Neuronal stem cell (in vitro differentiated cells): ENCODE measurements around the gene UNKL.

ENCODE experiments used
- DNase-seq: peaks from one replicate; pipeline ENCODE4 v3.0.0-alpha.2; 2013; ENCODE audit warnings: low spot score
- H2AFZ ChIP-seq: one replicate; pipeline ENCODE4 v1.6.1; 2013; ENCODE audit warnings: mild to moderate bottlenecking, low read length, inconsistent platforms
- H2AK5ac ChIP-seq: 2 replicates; pipeline ENCODE4 v1.6.1; 2013; ENCODE audit warnings: low read depth, mild to moderate bottlenecking, inconsistent platforms, low read length, moderate library complexity, mixed read lengths
- H2BK120ac ChIP-seq: 2 replicates; pipeline ENCODE4 v1.6.1; 2013; ENCODE audit warnings: low read depth, mild to moderate bottlenecking, inconsistent platforms, low read length, moderate library complexity, mixed read lengths
- H2BK12ac ChIP-seq: one replicate; pipeline ENCODE4 v1.6.1; 2013; ENCODE audit warnings: low read length, inconsistent platforms
- H2BK15ac ChIP-seq: 2 replicates; pipeline ENCODE4 v1.6.1; 2013; ENCODE audit warnings: mild to moderate bottlenecking, low read length, inconsistent platforms, mixed read lengths
- H2BK5ac ChIP-seq: one replicate; pipeline ENCODE4 v1.6.1; 2013; ENCODE audit warnings: inconsistent platforms, mild to moderate bottlenecking, low read length, moderate library complexity
- H3K14ac ChIP-seq: one replicate; pipeline ENCODE4 v1.6.1; 2013; ENCODE audit warnings: low read length, inconsistent platforms
- H3K18ac ChIP-seq: 2 replicates; pipeline ENCODE4 v1.6.1; 2013; ENCODE audit warnings: low read length, inconsistent platforms
- H3K23ac ChIP-seq: 2 replicates; pipeline ENCODE4 v1.6.1; 2013; ENCODE audit warnings: low read depth, mild to moderate bottlenecking, mixed read lengths, low read length, inconsistent platforms; ENCODE audit not compliant: poor library complexity
- H3K27ac ChIP-seq: replicated peaks from 3 replicates; pipeline ENCODE4 v1.5.1; 2013; ENCODE audit warnings: low read length, inconsistent platforms
- H3K27me3 ChIP-seq, 3 experiments: 2 replicates each; pipeline ENCODE4 v1.6.1; 2013; ENCODE audit warnings: low read length in 3 of 3, mild to moderate bottlenecking in 2 of 3, inconsistent platforms in 1 of 3, low read depth in 1 of 3, mixed read lengths in 1 of 3, moderate library complexity in 1 of 3; ENCODE audit not compliant: control insufficient read depth in 3 of 3, insufficient read depth in 3 of 3
- H3K36me3 ChIP-seq, 2 donors: replicated peaks in 1 of 2; 2 replicates each; pipeline ENCODE4 v1.6.1; 2013; ENCODE audit warnings: low read length in 2 of 2; ENCODE audit not compliant: control insufficient read depth in 2 of 2, insufficient read depth in 2 of 2
- H3K4ac ChIP-seq: 2 replicates; pipeline ENCODE4 v1.6.1; 2013; ENCODE audit warnings: inconsistent platforms, mild to moderate bottlenecking, low read length, moderate library complexity
- H3K4me1 ChIP-seq, 2 donors: 1 replicate in 1 of 2; 2 replicates in 1 of 2; pipeline ENCODE4 v1.6.1; 2013; ENCODE audit warnings: low read length in 2 of 2, low read depth in 1 of 2; ENCODE audit not compliant: control insufficient read depth in 2 of 2, insufficient read depth in 1 of 2
- H3K4me2 ChIP-seq: one replicate; pipeline ENCODE4 v1.6.1; 2013; ENCODE audit warnings: mild to moderate bottlenecking, low read length, inconsistent platforms; ENCODE audit not compliant: insufficient read depth, poor library complexity, severe bottlenecking
- H3K4me3 ChIP-seq, 2 donors: 2 replicates each; pipeline ENCODE4 v1.5.1; 2013; ENCODE audit warnings: low read length in 2 of 2, mild to moderate bottlenecking in 2 of 2, inconsistent platforms in 1 of 2, moderate library complexity in 1 of 2
- H3K79me1 ChIP-seq: one replicate; pipeline ENCODE4 v1.6.1; 2013; ENCODE audit warnings: low read depth, mild to moderate bottlenecking, inconsistent platforms, low read length, moderate library complexity
- H3K9ac ChIP-seq: one replicate; pipeline ENCODE4 v1.6.1; 2013; ENCODE audit warnings: mild to moderate bottlenecking, low read depth, low read length, inconsistent platforms; ENCODE audit not compliant: poor library complexity
- H3K9me3 ChIP-seq, 2 donors: replicated peaks in 1 of 2; 2 replicates each; pipeline versions ENCODE3 to v1.6.1; 2013; ENCODE audit warnings: low read length in 2 of 2, mild to moderate bottlenecking in 2 of 2, inconsistent platforms in 1 of 2, low read depth in 1 of 2, mixed read lengths in 1 of 2, moderate library complexity in 1 of 2; ENCODE audit not compliant: control insufficient read depth in 2 of 2, insufficient read depth in 1 of 2
- H4K8ac ChIP-seq: one replicate; pipeline ENCODE4 v1.6.1; 2013; ENCODE audit warnings: low read depth, mild to moderate bottlenecking, inconsistent platforms, low read length, moderate library complexity
- H4K91ac ChIP-seq: one replicate; pipeline ENCODE4 v1.6.1; 2013; ENCODE audit warnings: low read length, low read depth, mild to moderate bottlenecking, inconsistent platforms; ENCODE audit not compliant: poor library complexity
- WGBS, 2 donors: extraction: QIAGEN DNeasy Blood & Tissue Kit; methylation state at CpG; one replicate each; pipeline ENCODE4 v1.1.7; 2013; ENCODE audit warnings: missing lambda C conversion rate in 2 of 2, mixed read lengths in 1 of 2; ENCODE audit not compliant: insufficient read length in 2 of 2, insufficient replicate concordance in 1 of 2; ENCODE audit errors: extremely low coverage in 2 of 2; 5-methylcytosine and 5-hydroxymethylcytosine counted together

The UNKL gene

GRCh38 chr16:1319041-1319440 lies 95.5 kb downstream of the UNKL start:
- peaks cover 82 to 95% of the 10 kb centered on the region in 2 donors for H3K36me3 ChIP-seq
- H2BK15ac ChIP-seq, result no peak overlapping the region
- H3K4ac ChIP-seq, result no peak overlapping the region
- no peaks in the 10 kb centered on the region for H3K27me3 ChIP-seq
- no peak for DNase-seq
- H3K23ac ChIP-seq, result peak overlapping the region; percentile 99
- no peak overlapping the region for H2AFZ ChIP-seq
- H2BK12ac ChIP-seq, result peak overlapping the region; percentile 94
- H2BK120ac ChIP-seq, result no peak overlapping the region
- H3K14ac ChIP-seq, result peak overlapping the region; percentile 63
- no peak overlapping the region for H3K27ac ChIP-seq
- H2AK5ac ChIP-seq, result no peak overlapping the region
- peak overlapping the region in 1 of 2 donors; percentile 4 for H3K4me3 ChIP-seq
- peak overlapping the region; percentile 70 for H3K9ac ChIP-seq
- H4K8ac ChIP-seq, result no peak overlapping the region
- no peak overlapping the region for H3K4me2 ChIP-seq
- no CpG with 5 or more reads among the region's 33 CpGs for WGBS, 2 donors
- peak overlapping the region; percentile 39 for H2BK5ac ChIP-seq
- peaks cover 41% of the 10 kb centered on the region for H3K79me1 ChIP-seq
- H4K91ac ChIP-seq, result no peak overlapping the region
- H3K9me3 ChIP-seq, result peaks cover 0 to 4% of the 10 kb centered on the region in 2 donors
- H3K4me1 ChIP-seq, result no peaks in the 10 kb centered on the region
- peak overlapping the region; percentile 64 for H3K18ac ChIP-seq

- no CpG with 5 or more reads among the region's 9 CpGs for WGBS, 2 donors
These were observed 96.3 kb downstream of the UNKL start for GRCh38 chr16:1318268-1318545.

GRCh38 chr16:1317479-1318267 lies 96.8 kb downstream of the UNKL start:
- no peak overlapping the region for H4K91ac ChIP-seq
- no peak overlapping the region for H2BK5ac ChIP-seq
- H4K8ac ChIP-seq, result peak overlapping the region; percentile 43
- H3K14ac ChIP-seq, result no peak overlapping the region
- H3K27ac ChIP-seq, result no peak overlapping the region
- no peak overlapping the region for H3K4me3 ChIP-seq
- no peak for DNase-seq
- no peak overlapping the region for H2BK120ac ChIP-seq
- no CpG with 5 or more reads among the region's 32 CpGs for WGBS, 2 donors
- H3K4ac ChIP-seq, result no peak overlapping the region
- no peak overlapping the region for H3K23ac ChIP-seq
- H2AFZ ChIP-seq, result no peak overlapping the region
- H3K9ac ChIP-seq, result peak overlapping the region; percentile 44
- no peak overlapping the region for H2BK15ac ChIP-seq
- H3K79me1 ChIP-seq, result peaks cover 50% of the 10 kb centered on the region
- H3K4me2 ChIP-seq, result no peak overlapping the region
- no peaks in the 10 kb centered on the region for H3K4me1 ChIP-seq
- H3K9me3 ChIP-seq, result peaks cover 0 to 4% of the 10 kb centered on the region in 2 donors
- no peaks in the 10 kb centered on the region for H3K27me3 ChIP-seq
- no peak overlapping the region for H2BK12ac ChIP-seq
- no peak overlapping the region for H2AK5ac ChIP-seq
- H3K18ac ChIP-seq, result no peak overlapping the region
- peaks cover 83 to 96% of the 10 kb centered on the region in 2 donors for H3K36me3 ChIP-seq

More at GRCh38 chr16:1318268-1318545, 96.3 kb downstream of the UNKL start:
- Histone ChIP-seq H3K36me3 (peaks cover 80 to 94% of the 10 kb centered on the region in 2 donors), H3K23ac (no peak overlapping the region), H2BK120ac (no peak overlapping the region), H3K4me2 (no peak overlapping the region), H2BK15ac (no peak overlapping the region), H3K27ac (no peak overlapping the region), H3K4me1 (no peaks in the 10 kb centered on the region), H3K27me3 (no peaks in the 10 kb centered on the region), H3K4me3 (peak overlapping the region in 1 of 2 donors; percentile 6), H3K14ac (no peak overlapping the region), H2BK5ac (no peak overlapping the region), H3K18ac (no peak overlapping the region), H2AK5ac (no peak overlapping the region), H2BK12ac (no peak overlapping the region), H2AFZ (no peak overlapping the region), H3K4ac (no peak overlapping the region), H4K91ac (no peak overlapping the region), H4K8ac (no peak overlapping the region), H3K9me3 (peaks cover 0 to 4% of the 10 kb centered on the region in 2 donors), H3K79me1 (peaks cover 46% of the 10 kb centered on the region), H3K9ac (peak overlapping the region; percentile 44)
- DNase-seq, result no peak

GRCh38 chr16:1316033-1316405 lies 98.5 kb downstream of the UNKL start:
- H3K27me3 ChIP-seq, result no peaks in the 10 kb centered on the region
- H3K79me1 ChIP-seq, result peaks cover 52% of the 10 kb centered on the region
- no peak overlapping the region for H3K18ac ChIP-seq
- peaks cover 81 to 99% of the 10 kb centered on the region in 2 donors for H3K36me3 ChIP-seq
- H2AFZ ChIP-seq, result no peak overlapping the region
- H3K9me3 ChIP-seq, result peaks cover 0 to 4% of the 10 kb centered on the region in 2 donors
- H3K27ac ChIP-seq, result no peak overlapping the region
- peaks cover 8 to 11% of the 10 kb centered on the region in 2 donors for H3K4me1 ChIP-seq
- no peak overlapping the region for H3K4me3 ChIP-seq
- no peak overlapping the region for H3K14ac ChIP-seq
- H2BK5ac ChIP-seq, result no peak overlapping the region
- H2BK12ac ChIP-seq, result no peak overlapping the region
- WGBS, 2 donors, result no CpG with 5 or more reads among the region's 14 CpGs
- H2BK15ac ChIP-seq, result no peak overlapping the region
- H3K23ac ChIP-seq, result no peak overlapping the region
- H2AK5ac ChIP-seq, result no peak overlapping the region
- H3K9ac ChIP-seq, result no peak overlapping the region
- no peak overlapping the region for H4K8ac ChIP-seq
- DNase-seq, result no peak
- H3K4ac ChIP-seq, result no peak overlapping the region
- H3K4me2 ChIP-seq, result no peak overlapping the region
- H2BK120ac ChIP-seq, result no peak overlapping the region
- no peak overlapping the region for H4K91ac ChIP-seq
